CD4-positive, alpha-beta T cell (primary cell): ENCODE data around the gene ALG11. TPM values are rescaled to one million over a fixed set of nuclear protein-coding genes. Genes with fewer than 3 reads are reported as not detected.

ENCODE experiments used
- ATAC-seq: fragments of 200-7000 bp; cut with Tn5 transposase; one replicate; pipeline ENCODE4 v1.10.0; 2022; ENCODE audit warnings: mild to moderate bottlenecking; ENCODE audit not compliant: poor library complexity
- CTCF ChIA-PET: fragments of 350-600 bp; sonication (Branson Sonifier 250); formaldehyde crosslinking; loops from one replicate; lab custom pipeline; 2021; ENCODE audit warnings: antibody characterized with exemption, inconsistent platforms; lab: Charles Lee
- POLR2A ChIA-PET: fragments of 350-600 bp; sonication (Branson Sonifier 250); formaldehyde crosslinking; loops from one replicate; lab custom pipeline; 2021; ENCODE audit warnings: antibody characterized with exemption, inconsistent platforms; lab: Charles Lee
- DNase-seq, 14 experiments: peaks; one replicate each; pipeline ENCODE4 v3.0.0-alpha.2; 2013 to 2020; ENCODE audit warnings: mixed read lengths in 2 of 14
- H3K27ac ChIP-seq, 2 donors: one replicate each; pipeline versions ENCODE4 v1.5.1 to v1.7.0; 2013; ENCODE audit warnings: low read length in 2 of 2, low read depth in 1 of 2, mild to moderate bottlenecking in 1 of 2
- H3K27me3 ChIP-seq, 2 experiments: 1 replicate in 1 of 2; 2 replicates in 1 of 2; pipeline versions ENCODE4 v1.6.1 to v1.7.0; 2013; ENCODE audit warnings: low read length in 2 of 2, control low read depth in 1 of 2, mild to moderate bottlenecking in 1 of 2, moderate library complexity in 1 of 2; ENCODE audit not compliant: insufficient read depth in 2 of 2, control insufficient read depth in 1 of 2
- H3K36me3 ChIP-seq: one replicate; pipeline ENCODE4 v1.6.1; 2013; ENCODE audit warnings: low read length, control low read depth; ENCODE audit not compliant: insufficient read depth
- H3K4me1 ChIP-seq: one replicate; pipeline ENCODE4 v1.6.1; 2013; ENCODE audit warnings: low read length, control low read depth; ENCODE audit not compliant: insufficient read depth
- H3K4me3 ChIP-seq: one replicate; pipeline ENCODE4 v1.5.1; 2013; ENCODE audit warnings: mild to moderate bottlenecking, low read length, moderate library complexity
- H3K9me3 ChIP-seq, 2 experiments: 1 replicate in 1 of 2; 2 replicates in 1 of 2; pipeline versions ENCODE4 v1.6.1 to v1.7.0; 2013; ENCODE audit warnings: low read length in 2 of 2, mild to moderate bottlenecking in 2 of 2, control low read depth in 1 of 2, moderate library complexity in 1 of 2; ENCODE audit not compliant: control insufficient read depth in 1 of 2, insufficient read depth in 1 of 2
- H3K27ac Mint-ChIP-seq: one replicate; pipeline ENCODE4 v1.8.0; 2020; ENCODE audit warnings: mixed read lengths
- H3K27me3 Mint-ChIP-seq: one replicate; pipeline ENCODE4 v1.8.0; 2021; ENCODE audit warnings: mixed read lengths
- H3K36me3 Mint-ChIP-seq: one replicate; pipeline ENCODE4 v1.8.0; 2021; ENCODE audit warnings: low read depth, mixed read lengths
- H3K4me1 Mint-ChIP-seq: one replicate; pipeline ENCODE4 v1.8.0; 2021; ENCODE audit warnings: low read depth, mixed read lengths
- H3K4me3 Mint-ChIP-seq: one replicate; pipeline ENCODE4 v1.8.0; 2020; ENCODE audit warnings: mild to moderate bottlenecking, mixed read lengths
- H3K9me3 Mint-ChIP-seq: one replicate; pipeline ENCODE4 v1.8.0; 2020; ENCODE audit warnings: mixed read lengths
- intact Hi-C, 2 experiments: fragments of 100-400 bp; cut with DNase I in 1 of 2; cut with micrococcal nuclease in 1 of 2; formaldehyde crosslinking; loops; one replicate each; pipeline versions ENCODE4 v1.15.1 to v1.9.0; 2023 to 2025; cut with DNase I, micrococcal nuclease
- total RNA-seq, 174 experiments: library from RNA in 2 of 174; stranded (reverse) in 2 of 174; gene quantifications; one replicate each; pipeline ENCODE4 v1.2.3 and lab custom pipeline; 2021 to 2026
- TF ChIP-seq, protein P1 (sequence below): fragments of 200-600 bp; IDR thresholded peaks from one replicate; pipeline ENCODE4 v1.8.0; 2022; ENCODE audit warnings: antibody characterized with exemption, mild to moderate bottlenecking

ALG11 gene
- total RNA-seq, 2 experiments from 2014 or later, result 25.8 to 29.8 TPM

DNA sequence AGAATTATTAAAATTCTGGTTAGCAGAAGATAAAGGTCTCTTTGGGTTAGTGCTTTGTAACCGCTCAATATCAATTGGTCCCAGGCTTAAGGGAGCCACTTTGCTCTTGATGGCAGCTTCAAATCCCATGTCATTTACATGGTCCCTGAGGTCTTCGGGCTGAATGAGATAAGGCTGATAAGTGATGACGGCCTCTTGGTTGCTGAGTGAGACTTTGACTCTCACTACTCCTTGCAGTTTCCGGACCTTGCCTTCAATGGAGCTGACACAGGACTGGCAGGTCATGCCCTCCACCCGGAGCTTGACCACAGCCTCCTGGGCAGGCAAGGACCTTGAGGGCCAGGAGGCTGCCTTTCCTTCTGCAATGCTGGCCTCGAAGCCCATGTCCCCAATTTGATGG, 37.7 kb upstream of the ALG11 start:
- Mint-ChIP-seq H3K4me1 (peaks cover 16% of the 10 kb centered on the region), H3K27me3 (no peaks in the 10 kb centered on the region), H3K9me3 (no peaks in the 10 kb centered on the region), H3K4me3 (no peak overlapping the region), H3K36me3 (no peaks in the 10 kb centered on the region), H3K27ac (no peak overlapping the region)
- H3K9me3 ChIP-seq, result no peaks in the 10 kb centered on the region
- ChIA-PET POLR2A (no interaction called here), CTCF (no interaction called here)
- intact Hi-C loops, result no loop called here
- peaks cover 9% of the 10 kb centered on the region for H3K4me1 ChIP-seq
- TF ChIP-seq, protein P1, sequence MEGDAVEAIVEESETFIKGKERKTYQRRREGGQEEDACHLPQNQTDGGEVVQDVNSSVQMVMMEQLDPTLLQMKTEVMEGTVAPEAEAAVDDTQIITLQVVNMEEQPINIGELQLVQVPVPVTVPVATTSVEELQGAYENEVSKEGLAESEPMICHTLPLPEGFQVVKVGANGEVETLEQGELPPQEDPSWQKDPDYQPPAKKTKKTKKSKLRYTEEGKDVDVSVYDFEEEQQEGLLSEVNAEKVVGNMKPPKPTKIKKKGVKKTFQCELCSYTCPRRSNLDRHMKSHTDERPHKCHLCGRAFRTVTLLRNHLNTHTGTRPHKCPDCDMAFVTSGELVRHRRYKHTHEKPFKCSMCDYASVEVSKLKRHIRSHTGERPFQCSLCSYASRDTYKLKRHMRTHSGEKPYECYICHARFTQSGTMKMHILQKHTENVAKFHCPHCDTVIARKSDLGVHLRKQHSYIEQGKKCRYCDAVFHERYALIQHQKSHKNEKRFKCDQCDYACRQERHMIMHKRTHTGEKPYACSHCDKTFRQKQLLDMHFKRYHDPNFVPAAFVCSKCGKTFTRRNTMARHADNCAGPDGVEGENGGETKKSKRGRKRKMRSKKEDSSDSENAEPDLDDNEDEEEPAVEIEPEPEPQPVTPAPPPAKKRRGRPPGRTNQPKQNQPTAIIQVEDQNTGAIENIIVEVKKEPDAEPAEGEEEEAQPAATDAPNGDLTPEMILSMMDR, result no peak
- DNase-seq, result no peak
- no peaks in the 10 kb centered on the region for H3K36me3 ChIP-seq
- H3K27ac ChIP-seq, result no peak overlapping the region
- no peak overlapping the region for H3K4me3 ChIP-seq
- ATAC-seq, result no peak
- no peaks in the 10 kb centered on the region for H3K27me3 ChIP-seq

DNA sequence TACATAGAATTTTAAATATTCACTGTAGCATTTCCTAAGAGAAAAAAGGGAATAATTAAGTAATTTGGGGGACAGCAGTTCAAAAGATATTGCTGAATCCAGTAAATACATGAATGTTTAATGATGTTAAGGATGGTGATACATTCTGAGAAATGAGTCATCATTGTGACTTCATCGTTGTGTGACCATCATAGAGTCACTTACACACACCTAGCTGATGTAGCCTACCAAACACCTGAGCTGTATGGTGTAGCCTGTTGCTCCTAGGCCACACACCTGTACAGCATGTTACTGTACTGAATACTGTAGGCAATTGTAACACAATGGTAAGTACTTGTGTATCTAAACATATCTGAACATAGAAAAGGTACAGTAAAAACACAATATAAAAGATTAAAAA, 35.8 kb upstream of the ALG11 start:
- H3K27ac Mint-ChIP-seq, result no peak overlapping the region
- no peak overlapping the region for H3K4me3 Mint-ChIP-seq
- no peaks in the 10 kb centered on the region for H3K4me1 ChIP-seq
- no peaks in the 10 kb centered on the region for H3K36me3 Mint-ChIP-seq
- TF ChIP-seq, protein P1, result no peak
- H3K9me3 ChIP-seq, result no peaks in the 10 kb centered on the region
- no peaks in the 10 kb centered on the region for H3K36me3 ChIP-seq
- no peaks in the 10 kb centered on the region for H3K27me3 Mint-ChIP-seq
- H3K4me1 Mint-ChIP-seq, result no peaks in the 10 kb centered on the region
- intact Hi-C loops, result no loop called here
- H3K27me3 ChIP-seq, result no peaks in the 10 kb centered on the region
- ChIA-PET POLR2A (no interaction called here), CTCF (no interaction called here)
- H3K4me3 ChIP-seq, result no peak overlapping the region
- no peaks in the 10 kb centered on the region for H3K9me3 Mint-ChIP-seq
- ATAC-seq, result no peak
- DNase-seq, result no peak
- no peak overlapping the region for H3K27ac ChIP-seq

DNA sequence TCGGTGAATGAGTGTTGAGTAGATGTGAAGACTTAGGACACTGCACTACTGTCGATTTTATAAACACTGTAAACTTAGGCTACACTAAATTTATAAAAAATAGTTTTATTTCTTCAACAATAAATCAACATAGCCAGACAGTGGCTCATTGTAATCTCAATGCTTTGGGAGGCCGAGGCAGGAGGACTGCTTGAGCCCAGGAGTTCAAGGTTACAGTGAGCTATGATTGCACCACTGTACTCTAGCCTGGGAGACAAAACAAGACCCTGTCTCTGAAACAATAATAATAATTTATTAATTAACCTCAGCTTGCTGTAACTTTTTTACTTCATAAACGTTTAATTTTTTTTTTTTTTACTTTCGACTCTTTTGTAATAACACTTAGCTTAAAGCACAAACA, 35.3 kb upstream of the ALG11 start:
- CTCF ChIA-PET, result interaction anchor here (0.5 kb wide), 1 partner anchor 58 kb away, joined by 3 read pairs; no protein-coding TSS in a partner anchor
- H3K27ac Mint-ChIP-seq, result no peak overlapping the region

More for the DNA sequence above, 35.3 kb upstream of the ALG11 start:
- Mint-ChIP-seq H3K36me3 (no peaks in the 10 kb centered on the region), H3K9me3 (no peaks in the 10 kb centered on the region), H3K27me3 (no peaks in the 10 kb centered on the region), H3K4me3 (no peak overlapping the region), H3K4me1 (no peaks in the 10 kb centered on the region)
- Histone ChIP-seq H3K4me3 (no peak overlapping the region), H3K9me3 (no peaks in the 10 kb centered on the region), H3K4me1 (no peaks in the 10 kb centered on the region), H3K27me3 (no peaks in the 10 kb centered on the region), H3K36me3 (no peaks in the 10 kb centered on the region), H3K27ac (no peak overlapping the region)
- intact Hi-C loops, result no loop called here
- TF ChIP-seq, protein P1, result no peak
- POLR2A ChIA-PET, result no interaction called here
- DNase-seq (no peak), ATAC-seq (no peak)
